HG03565 (cell line): Measurements from ENCODE around the gene SPATA6.
A peak's percentile ranks its signal among the peaks of the same experiment; 100 is the strongest.
"Not testable (repeated sequence)": the region's sequence is repeated elsewhere in the genome, so short reads cannot be mapped to it uniquely, and the experiment has no call there.

ENCODE experiments used
- ATAC-seq: cut with Tn5 transposase; IDR thresholded peaks from one replicate; pipeline ENCODE4 v1.9.1; 2021; ENCODE audit warnings: mild to moderate bottlenecking, moderate library complexity; ENCODE audit not compliant: unreplicated experiment

Gene SPATA6

GRCh38 chr1:48471691-48472576, at the start of gene SPATA6:
Gene SPATA6, minus strand, starts transcription at chr1:48472204. Its CDS starts 196 bp downstream, at chr1:48472008.
- peak; percentile 99 for ATAC-seq

GRCh38 chr1:48519896-48520295, 47.9 kb upstream of the SPATA6 start:
- not testable (repeated sequence) for ATAC-seq

GRCh38 chr1:48506870-48507269, 34.9 kb upstream of the SPATA6 start:
- no peak for ATAC-seq

- ATAC-seq: no peak
Measured at GRCh38 chr1:48500541-48501450, 28.8 kb upstream of the SPATA6 start.

- ATAC-seq: no peak
Measured at GRCh38 chr1:48499211-48499735, 27.3 kb upstream of the SPATA6 start.

- peak; percentile 71 for ATAC-seq
Measured at GRCh38 chr1:48498096-48498791, 26.2 kb upstream of the SPATA6 start.

GRCh38 chr1:48495911-48496310, 23.9 kb upstream of the SPATA6 start:
- no peak for ATAC-seq

- ATAC-seq: no peak
Measured at GRCh38 chr1:48495166-48495565, 23.2 kb upstream of the SPATA6 start.

- no peak for ATAC-seq
Measured at GRCh38 chr1:48493970-48494769, 22.2 kb upstream of the SPATA6 start.

- ATAC-seq: no peak
Measured at GRCh38 chr1:48493041-48493440, 21.0 kb upstream of the SPATA6 start.

- no peak for ATAC-seq
Measured at GRCh38 chr1:48492392-48492791, 20.4 kb upstream of the SPATA6 start.

GRCh38 chr1:48488721-48489120, 16.7 kb upstream of the SPATA6 start:
- no peak for ATAC-seq

- ATAC-seq: no peak
Measured at GRCh38 chr1:48480504-48480903, 8.5 kb upstream of the SPATA6 start.

- ATAC-seq: not testable (repeated sequence)
Measured at GRCh38 chr1:48480023-48480422, 8.0 kb upstream of the SPATA6 start.

- no peak for ATAC-seq
Measured at GRCh38 chr1:48472638-48473037, 634 bp upstream of the SPATA6 start.

- no peak for ATAC-seq
Measured at GRCh38 chr1:48470950-48471690, 884 bp downstream of the SPATA6 start.

- ATAC-seq: no peak
Measured at GRCh38 chr1:48470481-48470855, 1.5 kb downstream of the SPATA6 start.

GRCh38 chr1:48469616-48470480, 2.2 kb downstream of the SPATA6 start:
- no peak for ATAC-seq
